Adrenal gland (tissue), 5 donors: ENCODE measurements around the gene PDPR.
"Not testable (repeated sequence)": the region's sequence is repeated elsewhere in the genome, so short reads cannot be mapped to it uniquely, and the experiment has no call there.

ENCODE experiments used
- POLR2A ChIP-seq, 2 donors: fragments of 450-650 bp; IDR thresholded peaks; one replicate each; pipeline ENCODE4 v1.6.1; 2017; ENCODE audit warnings: antibody characterized with exemption in 2 of 2, mild to moderate bottlenecking in 2 of 2, moderate library complexity in 1 of 2
- TF ChIP-seq, protein P1 (sequence below), 6 experiments: fragments of 450-650 bp in 4 of 6; fragments of 200-600 bp in 2 of 6; sonication (generic) in 1 of 6; IDR thresholded peaks; 1 replicate in 5 of 6; 2 replicates in 1 of 6; pipeline versions ENCODE4 v1.5.1 to v1.8.0; 2016 to 2021; ENCODE audit warnings: antibody characterized with exemption in 6 of 6, mild to moderate bottlenecking in 2 of 6, moderate library complexity in 1 of 6
- donor health status: DM: no; HTN: no; CAD: no.

DNA sequence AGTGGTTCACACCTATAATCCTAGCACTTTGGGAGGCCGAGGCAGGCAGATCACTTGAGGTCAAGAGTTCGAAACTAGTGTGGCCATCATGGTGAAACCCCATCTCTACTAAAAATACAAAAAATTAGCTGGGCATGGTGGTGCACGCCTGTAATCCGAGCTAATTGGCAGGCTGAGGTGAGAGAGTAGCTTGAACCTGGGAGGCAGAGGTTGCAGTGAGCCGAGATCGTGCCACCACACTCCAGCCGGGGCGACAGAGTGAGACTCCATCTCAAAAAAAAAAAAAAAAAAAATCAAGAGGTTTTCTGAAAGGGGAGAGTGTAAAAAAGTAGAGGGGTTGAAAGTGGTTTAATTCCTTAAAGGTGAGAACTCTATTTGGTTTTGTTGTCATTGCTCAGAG lies 21.7 kb downstream of the PDPR start:
- TF ChIP-seq POLR2A (IDR thresholded peaks at IDR 0.05): not testable (repeated sequence)
- TF ChIP-seq, protein P1, sequence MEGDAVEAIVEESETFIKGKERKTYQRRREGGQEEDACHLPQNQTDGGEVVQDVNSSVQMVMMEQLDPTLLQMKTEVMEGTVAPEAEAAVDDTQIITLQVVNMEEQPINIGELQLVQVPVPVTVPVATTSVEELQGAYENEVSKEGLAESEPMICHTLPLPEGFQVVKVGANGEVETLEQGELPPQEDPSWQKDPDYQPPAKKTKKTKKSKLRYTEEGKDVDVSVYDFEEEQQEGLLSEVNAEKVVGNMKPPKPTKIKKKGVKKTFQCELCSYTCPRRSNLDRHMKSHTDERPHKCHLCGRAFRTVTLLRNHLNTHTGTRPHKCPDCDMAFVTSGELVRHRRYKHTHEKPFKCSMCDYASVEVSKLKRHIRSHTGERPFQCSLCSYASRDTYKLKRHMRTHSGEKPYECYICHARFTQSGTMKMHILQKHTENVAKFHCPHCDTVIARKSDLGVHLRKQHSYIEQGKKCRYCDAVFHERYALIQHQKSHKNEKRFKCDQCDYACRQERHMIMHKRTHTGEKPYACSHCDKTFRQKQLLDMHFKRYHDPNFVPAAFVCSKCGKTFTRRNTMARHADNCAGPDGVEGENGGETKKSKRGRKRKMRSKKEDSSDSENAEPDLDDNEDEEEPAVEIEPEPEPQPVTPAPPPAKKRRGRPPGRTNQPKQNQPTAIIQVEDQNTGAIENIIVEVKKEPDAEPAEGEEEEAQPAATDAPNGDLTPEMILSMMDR (IDR thresholded peaks at IDR 0.05): not testable (repeated sequence)
